GM21825 (cell line): ENCODE data around the gene DYRK4.

Experiments used
- ATAC-seq: cut with Tn5 transposase; IDR thresholded peaks from one replicate; pipeline ENCODE4 v1.9.1; 2021; ENCODE audit warnings: mild to moderate bottlenecking, moderate library complexity; ENCODE audit not compliant: unreplicated experiment

The DYRK4 gene

DNA sequence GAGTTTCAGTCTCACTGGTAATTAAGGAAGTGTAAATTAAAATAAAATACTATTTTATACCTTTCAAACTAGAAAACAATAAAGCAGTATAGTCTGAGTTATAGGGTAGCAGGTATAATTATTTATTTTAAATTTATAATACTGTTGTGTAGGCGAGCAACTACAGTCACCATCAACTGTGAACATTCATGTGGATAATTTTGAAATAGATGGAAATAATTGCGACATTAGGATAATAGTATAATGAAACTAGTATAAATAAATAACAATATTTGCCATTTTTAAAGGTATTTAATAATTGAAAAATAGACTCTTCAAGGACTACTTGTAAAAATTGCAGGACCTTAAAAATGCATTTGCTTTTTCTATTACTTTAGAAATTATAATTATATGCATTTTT, 3.8 kb upstream of the DYRK4 start:
- no peak for ATAC-seq

DNA sequence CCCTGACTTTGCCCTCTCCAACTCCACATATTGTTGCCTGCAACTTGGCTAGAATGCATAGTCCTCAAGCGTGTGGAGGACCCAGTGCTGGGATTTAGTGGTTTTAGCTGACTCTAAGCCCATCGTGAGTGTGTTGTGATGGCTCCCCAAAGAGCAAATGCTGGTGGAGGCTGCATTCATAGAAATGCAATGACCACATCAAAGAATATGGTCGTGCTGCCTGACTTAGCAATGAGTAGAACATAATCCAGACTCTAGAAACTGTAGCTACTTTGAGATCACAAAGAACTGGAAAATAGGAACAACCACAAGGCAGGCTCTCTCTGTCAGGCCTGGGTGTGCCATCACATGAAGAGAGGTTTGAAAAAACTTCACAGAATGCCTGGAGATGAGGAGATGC, 1.3 kb downstream of the DYRK4 start:
- no peak for ATAC-seq

DNA sequence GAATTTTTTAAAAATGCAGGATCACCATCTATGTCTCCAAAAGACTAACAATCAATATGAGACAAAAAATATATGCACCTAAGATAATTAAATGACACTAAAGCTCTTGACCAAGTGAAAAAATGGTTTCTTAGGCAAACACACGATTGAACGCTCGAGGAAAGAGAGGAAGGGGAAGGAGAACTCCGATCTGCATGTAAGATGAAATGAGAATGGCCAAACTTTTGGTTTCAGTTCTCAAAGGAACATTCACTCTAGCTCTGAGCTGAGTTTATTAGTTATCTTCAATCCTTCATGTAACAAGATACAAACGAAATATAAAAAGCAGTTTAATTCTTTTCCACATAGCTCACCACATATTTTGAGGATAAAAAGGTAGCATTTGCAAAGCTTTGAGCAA, 2.8 kb downstream of the DYRK4 start:
- no peak for ATAC-seq

DNA sequence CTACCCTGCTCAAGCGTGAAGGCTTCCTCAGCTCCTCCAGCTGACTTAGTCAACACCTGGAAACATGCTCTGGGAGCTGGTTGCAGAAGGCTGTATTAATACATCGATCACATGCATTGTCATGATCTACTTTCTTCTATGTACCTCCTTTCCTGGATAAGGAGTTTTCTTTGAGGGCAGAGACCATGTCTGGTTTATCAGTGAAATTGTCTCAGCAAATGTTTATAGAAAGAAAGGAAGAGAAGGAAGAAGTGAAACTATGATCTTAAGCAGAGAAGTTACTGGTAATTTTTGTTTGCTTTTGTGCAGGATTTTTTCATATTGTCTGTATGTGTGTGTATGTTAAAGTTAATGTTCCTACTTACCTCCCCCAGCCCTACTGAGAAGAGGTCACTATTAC, 4.5 kb downstream of the DYRK4 start:
- no peak for ATAC-seq

DNA sequence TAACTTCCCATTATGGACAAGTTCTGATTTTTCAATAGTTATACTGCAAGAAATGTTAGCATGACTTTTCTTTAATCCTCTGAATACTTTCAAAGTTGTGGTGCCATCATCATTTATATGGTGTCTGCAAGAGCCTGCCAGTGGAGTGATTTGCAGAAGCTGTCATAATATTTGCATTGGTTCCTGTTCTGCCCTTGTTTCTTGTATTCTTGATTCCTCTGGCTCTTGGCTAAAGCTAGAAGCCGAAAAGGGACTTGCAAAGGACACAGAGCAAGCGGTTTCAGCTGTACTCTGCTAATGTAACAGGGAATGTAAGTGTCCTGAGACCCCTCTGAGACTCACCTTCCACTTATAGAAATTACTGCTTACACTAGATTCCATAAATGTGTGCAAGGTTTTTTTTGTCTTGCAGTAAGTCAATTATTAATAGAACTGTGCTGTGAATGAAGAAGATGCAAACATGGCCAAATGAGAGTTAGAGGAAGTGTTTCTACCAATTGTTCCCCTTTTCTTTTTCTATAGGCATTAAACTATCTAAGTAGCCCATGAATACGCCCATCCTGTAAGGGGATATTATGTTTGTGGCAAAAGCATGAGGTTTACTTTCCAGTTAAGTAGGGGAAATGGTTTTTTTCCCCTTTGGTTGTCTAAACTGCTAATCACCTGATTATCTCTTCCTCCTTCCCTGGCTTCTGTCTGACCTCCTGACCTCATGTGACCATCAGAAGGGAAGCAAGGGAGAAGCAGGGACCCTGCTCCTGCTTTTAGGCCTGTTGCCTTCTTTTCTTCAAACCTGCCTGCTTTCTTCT, 5.3 kb downstream of the DYRK4 start:
- peak; percentile 44 for ATAC-seq

DNA sequence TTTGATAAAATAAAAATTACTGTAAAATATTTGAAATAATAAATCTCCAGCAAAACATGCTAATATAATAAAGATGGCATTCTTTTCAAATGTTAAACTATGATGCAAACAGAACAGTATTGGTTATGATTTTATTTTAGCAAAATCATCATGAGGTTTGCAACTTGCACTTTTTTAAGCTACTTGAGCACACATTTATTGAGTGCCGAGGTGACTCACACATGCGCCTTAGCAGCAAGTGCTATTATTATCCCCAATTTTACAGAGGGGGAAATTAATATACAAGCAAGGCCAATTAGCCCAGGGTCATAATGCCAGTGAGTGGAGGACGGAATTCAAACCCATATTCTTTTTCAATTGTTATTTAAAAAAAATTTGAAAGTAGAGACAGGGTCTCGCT, 7.3 kb downstream of the DYRK4 start:
- ATAC-seq: no peak

DNA sequence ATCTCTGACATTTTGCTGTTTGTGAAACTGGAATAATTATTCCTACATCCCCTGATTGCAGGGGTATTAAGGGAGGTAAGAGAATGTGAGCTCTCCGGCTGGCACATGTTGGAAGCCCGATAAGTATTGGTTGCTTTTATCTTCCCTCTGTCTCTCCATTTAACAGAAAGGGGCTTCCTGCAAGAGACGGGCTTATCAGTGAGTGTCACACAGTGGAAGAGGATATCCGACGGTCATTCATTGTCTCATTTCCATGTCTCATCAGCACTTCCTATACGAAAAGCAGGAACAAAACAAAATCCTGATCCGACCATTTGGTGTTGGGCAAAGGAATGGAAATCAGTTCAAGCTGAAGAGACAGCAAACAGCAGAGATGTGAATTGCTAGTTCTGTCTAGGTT, 10.7 kb downstream of the DYRK4 start:
- ATAC-seq: no peak

DNA sequence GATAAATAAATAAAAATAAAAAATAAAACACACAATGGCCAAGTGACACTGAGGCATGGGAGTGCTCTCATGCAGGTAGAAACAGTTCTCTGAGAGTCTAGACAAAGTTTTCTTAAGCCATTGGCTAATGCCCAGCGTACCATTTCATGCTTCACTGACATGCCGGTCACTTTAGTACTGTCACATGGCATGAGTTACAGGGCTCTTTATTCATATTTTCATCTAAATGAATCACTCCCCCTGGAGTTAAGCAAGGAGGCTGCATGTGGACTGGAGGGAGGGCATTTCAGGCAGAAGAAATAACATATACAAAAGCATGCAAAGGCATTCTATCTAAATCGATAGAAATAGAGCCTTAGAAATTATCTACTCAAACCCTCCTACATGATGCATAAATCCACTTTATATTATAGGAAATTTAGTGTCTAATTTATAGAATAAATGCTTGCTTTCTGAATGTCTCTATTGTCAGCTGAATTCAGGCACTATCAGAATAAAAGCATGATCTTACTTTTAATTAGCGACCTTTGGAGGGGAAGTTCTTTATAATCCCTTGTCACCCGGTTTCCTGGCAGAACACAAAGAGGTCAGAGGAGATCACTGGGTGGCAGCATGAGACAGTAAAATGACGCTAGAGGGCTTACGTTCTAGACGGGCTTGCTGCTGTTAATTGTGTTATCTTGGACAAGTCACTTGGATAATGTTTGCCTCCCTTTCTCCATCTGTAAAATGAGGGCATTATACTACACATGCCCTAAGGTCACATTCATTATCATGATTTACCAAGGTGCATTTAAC, 17.5 kb downstream of the DYRK4 start:
- ATAC-seq: no peak

DNA sequence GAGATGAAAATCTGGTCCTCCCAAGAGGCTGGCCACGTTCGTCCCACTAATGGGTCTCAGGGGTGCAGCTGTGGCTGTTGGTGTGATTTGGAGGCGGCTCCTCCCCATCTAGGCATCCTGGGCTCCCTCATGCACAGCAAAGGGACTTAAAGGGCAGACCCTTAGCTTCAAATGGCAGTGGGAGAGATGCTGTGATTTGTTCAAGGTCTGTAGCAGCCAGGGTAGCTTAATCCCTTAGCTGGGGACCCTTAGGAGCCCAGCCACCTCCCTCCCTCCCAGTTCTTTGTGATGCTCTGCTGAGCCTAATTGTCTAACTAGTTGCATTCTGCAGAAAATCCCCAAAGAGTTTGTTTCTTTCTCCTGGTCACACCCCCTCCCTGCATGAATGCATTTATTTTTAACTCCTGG, 18.3 kb downstream of the DYRK4 start:
- ATAC-seq: no peak

DNA sequence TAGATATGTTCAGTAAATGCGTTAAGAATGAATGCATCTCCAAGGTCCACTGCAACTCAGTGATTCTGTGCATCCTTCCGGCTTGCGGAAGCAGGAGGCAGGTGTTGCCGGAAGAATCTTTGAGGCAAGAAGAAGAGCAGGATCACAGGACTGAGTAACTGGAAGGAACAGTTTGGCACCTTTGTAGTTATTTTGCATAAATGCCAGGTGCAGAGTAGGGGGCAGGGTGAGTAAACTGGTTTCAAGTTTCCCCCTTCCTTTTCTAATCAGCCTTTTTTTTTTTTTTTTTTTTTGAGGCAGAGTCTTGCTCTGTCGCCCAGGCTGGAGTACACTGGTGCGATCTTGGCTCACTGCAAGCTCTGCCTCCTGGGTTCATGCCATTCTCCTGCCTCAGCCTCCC, 22.3 kb downstream of the DYRK4 start:
- ATAC-seq: no peak

DNA sequence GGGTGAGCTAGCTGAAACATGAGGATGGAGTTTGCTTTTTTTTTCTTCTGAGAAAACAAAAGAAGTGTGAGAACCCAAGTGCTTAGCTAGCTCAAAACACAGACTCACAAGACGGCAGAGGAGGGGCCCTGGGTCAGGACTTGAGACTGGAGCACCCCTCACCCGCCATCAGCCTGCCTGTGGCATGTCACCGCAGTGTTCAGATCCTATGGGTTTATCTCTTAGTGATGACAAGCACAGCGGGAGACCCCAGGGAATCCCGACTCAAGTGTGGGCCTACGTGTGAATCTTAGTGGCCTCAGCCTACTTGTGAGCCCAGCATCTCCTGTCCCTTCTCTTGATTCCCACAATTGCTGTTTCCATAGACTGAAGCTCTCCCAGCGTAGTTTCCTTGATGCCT, 22.9 kb downstream of the DYRK4 start:
- ATAC-seq: no peak

DNA sequence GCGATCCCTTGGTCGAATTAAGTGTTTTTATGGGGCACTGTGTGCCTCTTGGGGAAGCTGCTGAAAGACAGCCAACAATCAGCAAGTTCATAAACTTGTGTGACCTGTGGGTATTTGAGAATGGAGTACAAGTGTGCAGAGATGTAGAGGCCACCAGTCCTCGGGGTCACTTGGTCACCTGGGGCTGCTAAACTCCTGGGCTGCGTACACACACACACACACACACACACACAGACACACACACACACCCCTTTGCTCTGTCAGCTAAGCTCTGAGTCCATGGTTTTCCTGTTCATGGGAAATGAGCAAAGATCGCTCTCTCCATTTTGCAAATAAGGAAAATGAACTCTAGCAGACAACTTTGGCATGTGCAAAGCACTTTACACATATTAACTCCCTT, 24.5 kb downstream of the DYRK4 start:
- ATAC-seq: no peak

DNA sequence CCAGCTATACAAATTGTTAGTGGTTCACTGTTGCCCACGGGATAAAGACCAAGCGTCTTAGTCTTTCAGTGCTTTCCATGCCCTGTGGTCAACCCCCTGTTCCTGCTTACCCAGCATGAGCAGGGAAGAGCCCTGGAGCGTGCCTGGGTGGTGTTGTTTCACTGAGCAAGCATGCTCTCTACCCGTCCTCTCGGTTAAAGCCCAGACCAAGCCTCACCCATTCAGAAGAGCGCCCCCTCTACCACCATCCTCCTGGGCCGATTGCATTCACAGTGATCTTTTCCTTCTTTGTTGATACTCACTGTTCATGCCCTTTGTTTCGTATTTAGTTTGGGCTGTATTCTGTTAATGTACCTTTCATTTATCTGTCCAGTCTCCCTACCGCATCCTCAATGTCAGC, 25.1 kb downstream of the DYRK4 start:
- ATAC-seq: no peak

DNA sequence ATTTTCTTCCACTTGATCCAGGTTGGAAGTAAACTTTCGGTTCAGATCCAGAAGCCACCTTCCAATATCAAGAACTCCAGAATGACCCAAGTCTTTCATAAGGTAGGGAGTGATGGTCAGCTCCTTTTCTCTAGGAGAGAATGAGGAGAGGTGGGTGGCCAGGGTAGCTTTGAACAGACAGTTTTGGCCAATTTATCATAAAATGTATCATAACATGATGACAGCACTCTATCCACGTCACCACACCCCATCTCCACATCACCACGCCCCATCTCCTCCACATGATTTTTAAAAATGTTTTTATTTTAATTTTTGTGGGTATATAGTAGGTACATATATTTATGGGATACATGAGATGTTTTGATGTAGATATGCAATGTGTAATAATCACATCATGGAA, 26.9 kb downstream of the DYRK4 start:
- ATAC-seq: no peak

DNA sequence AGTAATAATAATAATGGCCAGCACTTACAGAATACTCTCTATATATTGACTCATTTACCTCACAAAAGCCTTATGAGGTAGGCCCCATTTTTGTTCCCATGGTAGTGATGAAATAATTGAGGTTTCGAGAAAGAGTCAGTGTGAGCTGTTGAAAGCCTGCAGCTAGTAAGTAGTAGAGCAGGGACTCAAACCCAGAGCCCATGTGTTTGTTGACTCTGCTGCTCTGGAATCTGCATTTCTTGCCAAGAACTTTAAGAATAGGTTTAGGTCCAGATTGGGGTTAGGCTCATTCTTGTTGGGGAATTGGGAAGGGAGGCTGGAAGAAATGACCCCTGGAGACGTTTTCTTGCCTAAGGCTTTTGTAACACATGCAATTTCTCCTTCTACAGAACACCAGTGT, 27.9 kb downstream of the DYRK4 start:
- no peak for ATAC-seq

DNA sequence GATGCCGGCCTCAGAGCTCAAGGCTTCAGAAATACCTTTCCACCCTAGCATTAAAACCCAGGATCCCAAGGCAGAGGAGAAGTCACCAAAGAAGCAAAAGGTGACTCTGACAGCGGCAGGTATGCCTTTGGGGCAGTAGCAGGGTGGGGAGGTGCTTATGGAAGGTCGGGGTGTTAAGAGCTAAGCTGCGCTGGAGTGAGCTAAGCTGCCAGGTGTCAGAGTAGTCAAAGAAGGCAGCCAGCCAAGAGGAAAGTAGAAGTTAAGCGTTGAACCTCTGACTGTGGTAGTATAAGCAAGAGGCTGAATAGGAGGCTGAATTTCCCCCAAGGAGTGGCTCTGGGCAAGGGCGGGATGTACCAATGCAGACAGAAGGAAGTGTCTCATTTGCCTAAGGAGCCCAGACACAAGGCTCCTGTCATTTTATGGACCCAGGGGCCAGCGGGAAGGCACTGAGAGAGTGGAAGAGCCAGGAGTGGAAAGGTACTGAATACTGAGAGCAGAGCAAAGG, 29.2 kb downstream of the DYRK4 start:
- ATAC-seq: no peak

DNA sequence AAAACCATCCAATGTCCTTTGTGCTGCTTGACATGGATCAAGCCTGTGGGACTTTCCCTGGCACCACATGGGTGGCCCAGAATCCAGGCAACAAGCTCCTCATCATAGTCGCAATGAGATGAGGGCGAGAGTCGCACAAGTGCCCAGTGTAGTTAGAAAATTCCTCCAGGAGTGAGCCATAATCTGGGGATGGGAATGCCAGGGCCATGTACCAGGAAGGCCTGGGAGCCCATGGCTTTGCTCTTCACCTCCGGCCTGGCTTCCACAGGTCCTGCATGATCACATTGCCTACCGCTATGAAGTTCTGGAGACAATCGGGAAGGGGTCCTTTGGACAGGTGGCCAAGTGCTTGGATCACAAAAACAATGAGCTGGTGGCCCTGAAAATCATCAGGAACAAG, 33.9 kb downstream of the DYRK4 start:
- no peak for ATAC-seq

DNA sequence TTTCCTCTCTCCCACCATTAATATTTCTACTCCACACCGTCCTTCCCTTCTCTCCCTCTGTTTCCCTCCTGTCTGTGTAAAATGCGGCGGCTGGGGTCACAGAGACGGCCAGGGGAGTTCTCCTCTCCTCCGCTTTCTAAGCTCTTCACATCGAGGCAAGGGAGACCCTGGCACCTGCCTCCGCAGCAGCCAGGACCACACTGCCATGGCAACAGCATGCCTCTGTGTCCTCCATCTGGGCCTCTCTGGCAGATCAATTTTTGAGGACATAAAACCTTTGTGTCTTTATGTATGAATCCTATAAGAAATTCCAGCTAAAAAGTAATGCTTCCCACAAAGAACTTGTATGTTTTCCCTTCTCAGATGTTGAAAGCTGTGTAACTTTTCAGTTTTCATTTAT, 41.4 kb downstream of the DYRK4 start:
- ATAC-seq: no peak

DNA sequence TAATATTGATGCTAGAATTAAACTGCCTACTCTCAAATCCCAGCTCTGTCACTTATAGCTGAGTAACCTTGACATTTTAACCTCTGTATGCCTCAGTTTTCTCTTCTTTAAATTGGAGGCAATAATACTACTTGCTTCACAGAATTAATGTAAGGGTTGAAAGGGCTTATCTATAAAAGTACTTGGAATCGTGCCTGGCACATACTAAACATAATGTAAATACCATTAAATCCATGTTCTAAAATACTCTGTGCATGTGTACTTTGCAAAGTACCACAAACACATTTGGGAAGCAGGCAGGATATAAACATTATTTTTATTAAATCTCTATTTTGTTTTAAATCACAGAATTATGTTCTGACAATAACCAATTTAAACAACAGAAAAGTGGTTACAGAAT, 41.9 kb downstream of the DYRK4 start:
- ATAC-seq: no peak

DNA sequence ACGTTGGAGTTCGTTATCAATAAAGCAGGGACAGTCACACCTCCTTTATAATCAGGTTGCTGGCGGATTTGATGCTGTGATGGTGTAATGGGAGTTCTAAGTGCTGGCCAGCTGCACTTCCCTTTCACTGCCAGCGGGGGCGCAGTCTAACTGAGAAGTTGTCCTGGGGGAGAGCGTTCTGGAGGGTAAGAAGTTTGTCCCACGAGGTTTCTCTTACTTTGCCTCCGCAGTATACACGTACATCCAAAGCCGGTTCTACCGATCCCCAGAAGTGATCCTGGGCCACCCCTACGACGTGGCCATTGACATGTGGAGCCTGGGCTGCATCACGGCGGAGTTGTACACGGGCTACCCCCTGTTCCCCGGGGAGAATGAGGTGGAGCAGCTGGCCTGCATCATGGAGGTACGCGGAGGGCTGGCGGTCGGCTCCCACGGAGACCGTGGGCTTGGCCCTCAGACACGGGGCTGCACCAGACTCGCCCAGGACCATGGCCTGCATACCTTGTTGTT, 42.7 kb downstream of the DYRK4 start:
- peak; percentile 91 for ATAC-seq

DNA sequence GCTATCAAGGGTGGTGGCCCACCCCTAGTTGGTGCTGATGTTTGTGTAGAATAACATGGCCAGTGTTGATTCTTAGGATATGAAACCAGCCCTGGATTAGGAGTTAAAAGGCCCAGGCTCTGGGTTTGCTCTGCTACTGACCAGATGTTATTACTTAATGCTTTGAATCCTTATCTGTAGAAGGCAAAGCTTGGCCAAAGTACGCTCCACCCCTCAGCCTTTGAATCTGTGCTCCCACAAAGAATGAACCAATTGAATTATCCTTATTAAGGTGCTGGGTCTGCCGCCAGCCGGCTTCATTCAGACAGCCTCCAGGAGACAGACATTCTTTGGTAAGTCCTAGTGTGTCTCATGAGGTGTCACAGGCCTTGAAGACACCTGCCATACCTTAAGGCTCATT, 45.0 kb downstream of the DYRK4 start:
- ATAC-seq: no peak

DNA sequence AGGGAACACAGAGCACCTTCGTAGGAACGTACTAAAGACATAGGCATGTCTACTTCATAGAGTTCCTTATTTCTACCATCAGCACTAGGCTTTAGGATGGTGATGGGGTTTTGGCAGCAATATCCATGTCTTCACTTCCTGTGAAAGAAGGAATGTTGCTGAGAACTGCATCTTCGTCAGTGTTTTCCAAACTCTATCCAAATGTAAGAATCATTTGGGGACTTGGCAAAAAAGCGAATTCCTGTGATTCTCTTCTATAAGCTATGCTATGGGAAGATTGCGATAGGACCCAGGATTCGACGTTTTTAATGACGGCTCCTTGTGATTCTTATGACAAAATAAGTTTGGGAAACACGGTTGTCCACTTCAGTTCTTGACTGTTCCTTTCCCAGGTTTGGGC, 47.1 kb downstream of the DYRK4 start:
- no peak for ATAC-seq
